ENCODE measurements around the gene DCUN1D3. TPM values are rescaled to one million over a fixed set of nuclear protein-coding genes. Genes with fewer than 3 reads are reported as not detected.

DCUN1D3 gene
- total RNA-seq, 1 experiment from 2014 or later, result 14.6 TPM

DNA sequence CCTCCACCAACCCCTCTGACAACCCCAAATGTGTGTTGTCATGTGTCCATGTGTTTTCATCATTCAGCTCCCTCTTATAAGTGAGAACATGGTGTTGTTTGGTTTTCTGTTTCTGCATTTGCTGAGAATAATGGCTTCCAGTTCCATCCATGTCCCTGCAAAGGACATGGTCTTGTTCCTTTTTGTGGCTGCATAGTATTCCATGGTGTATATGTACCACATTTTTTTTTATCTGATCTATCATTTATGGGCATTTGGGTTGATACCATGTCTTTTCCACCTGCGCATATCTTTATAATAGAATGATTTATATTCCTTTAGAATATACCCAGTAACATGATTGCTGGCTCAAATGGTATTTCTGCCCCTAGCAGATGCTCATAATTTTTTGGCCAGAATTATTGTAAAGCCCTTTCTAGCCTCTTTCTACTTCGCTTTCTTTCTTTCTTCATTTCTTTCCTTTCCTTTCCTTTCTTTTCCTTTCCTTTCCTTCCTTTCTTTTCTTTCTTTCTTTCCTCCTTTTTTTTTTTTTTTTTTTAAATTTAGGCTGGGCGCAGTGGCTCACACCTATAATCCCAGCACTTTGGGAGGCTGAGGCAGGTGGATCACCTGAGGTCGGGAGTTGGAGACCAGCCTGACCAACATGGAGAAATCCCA, 81.1 kb downstream of the DCUN1D3 start:
- no peak overlapping the region for H3K4me2 ChIP-seq
- no peaks in the 10 kb centered on the region for H4K20me1 ChIP-seq (ENCODE audit: insufficient read depth)
- no peaks in the 10 kb centered on the region for H3K9me2 ChIP-seq (ENCODE audit: insufficient read depth)
- no peak for DNase-seq
- no peaks in the 10 kb centered on the region for H3K4me1 ChIP-seq (replicated peaks; ENCODE audit: insufficient read depth)
- ChIA-PET POLR2A (ENCODE audit: unreplicated experiment) (no interaction called here), CTCF (no interaction called here)
- no peak overlapping the region for H3K4me3 ChIP-seq
- intact Hi-C loops (cut with micrococcal nuclease; ENCODE audit: unreplicated experiment), result no loop called here
- no peak for TF ChIP-seq EZH2 (IDR thresholded peaks at IDR 0.05; ENCODE audit: low read depth)
- no peak for TF ChIP-seq CTCF (conservative IDR thresholded peaks at IDR 0.05)
- H3K36me3 ChIP-seq (ENCODE audit: low read depth), result no peaks in the 10 kb centered on the region
- no TSS peak for BruUV-seq (replicated peaks)
- H3K79me2 ChIP-seq (ENCODE audit: low read depth), result no peaks in the 10 kb centered on the region
- H3K27ac ChIP-seq, result no peak overlapping the region
- no peaks in the 10 kb centered on the region for H3K9me3 ChIP-seq (ENCODE audit: insufficient read depth, low read depth)
- no peaks in the 10 kb centered on the region; the same call in 1 of the 2 replicates for H3F3A ChIP-seq (ENCODE audit: insufficient read depth, low read depth)
- H2AFZ ChIP-seq, result no peak overlapping the region
- no peaks in the 10 kb centered on the region for H3K27me3 ChIP-seq (ENCODE audit: insufficient read depth, low read depth)

- Histone ChIP-seq H3K9me3 (ENCODE audit: insufficient read depth, low read depth) (no peaks in the 10 kb centered on the region), H3K9me2 (ENCODE audit: insufficient read depth) (no peaks in the 10 kb centered on the region), H2AFZ (no peak overlapping the region), H3F3A (ENCODE audit: insufficient read depth, low read depth) (no peaks in the 10 kb centered on the region), H3K4me2 (no peak overlapping the region), H3K4me3 (no peak overlapping the region), H3K79me2 (ENCODE audit: low read depth) (no peaks in the 10 kb centered on the region), H4K20me1 (ENCODE audit: insufficient read depth) (no peaks in the 10 kb centered on the region), H3K36me3 (ENCODE audit: low read depth) (no peaks in the 10 kb centered on the region), H3K27ac (no peak overlapping the region), H3K4me1 (replicated peaks; ENCODE audit: insufficient read depth) (no peaks in the 10 kb centered on the region), H3K27me3 (ENCODE audit: insufficient read depth, low read depth) (no peaks in the 10 kb centered on the region)
- intact Hi-C loops (cut with micrococcal nuclease; ENCODE audit: unreplicated experiment), result no loop called here
- no TSS peak for BruUV-seq (replicated peaks)
- CTCF ChIA-PET, result no interaction called here
- POLR2A ChIA-PET (ENCODE audit: unreplicated experiment), result interaction anchor here (0.7 kb wide), 1 partner anchor 9 kb away, joined by 3 read pairs; the partner anchor contains the start of genes ERI2 and REXO5
- no peak for DNase-seq
- TF ChIP-seq CTCF (conservative IDR thresholded peaks at IDR 0.05) (no peak), EZH2 (IDR thresholded peaks at IDR 0.05; ENCODE audit: low read depth) (no peak)
Measured at GRCh38 chr16:20814784-20815183, 85.4 kb downstream of the DCUN1D3 start.

DNA sequence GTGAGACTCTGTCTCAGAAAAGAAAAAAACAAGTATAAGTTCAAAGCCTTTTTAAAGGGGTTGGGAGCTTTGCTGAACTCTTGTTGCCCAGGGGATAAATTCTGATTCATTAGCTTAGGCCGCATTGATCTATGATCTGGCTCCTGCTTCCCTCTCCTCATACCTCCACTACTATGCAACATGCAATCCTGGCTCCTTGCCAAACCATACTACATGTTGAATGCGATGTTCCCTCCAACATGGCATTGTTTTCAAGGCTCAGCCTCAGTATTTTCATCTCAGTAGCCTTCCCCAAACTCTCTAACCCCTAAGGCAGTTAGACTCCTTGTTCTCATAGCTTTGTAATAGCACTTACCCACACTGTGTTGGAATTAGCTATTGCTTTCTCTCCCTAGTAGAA, 87.6 kb downstream of the DCUN1D3 start:
- BruUV-seq (replicated peaks), result no TSS peak
- H3K4me1 ChIP-seq (replicated peaks; ENCODE audit: insufficient read depth), result peaks cover 7% of the 10 kb centered on the region; the same call in 1 of the 2 replicates

More for the DNA sequence above, 87.6 kb downstream of the DCUN1D3 start:
- Histone ChIP-seq H3K27me3 (ENCODE audit: insufficient read depth, low read depth) (no peaks in the 10 kb centered on the region), H3K4me3 (no peak overlapping the region), H3K4me2 (no peak overlapping the region), H3K36me3 (ENCODE audit: low read depth) (no peaks in the 10 kb centered on the region), H3F3A (ENCODE audit: insufficient read depth, low read depth) (peaks cover 4% of the 10 kb centered on the region), H3K9me3 (ENCODE audit: insufficient read depth, low read depth) (no peaks in the 10 kb centered on the region), H3K27ac (no peak overlapping the region), H3K79me2 (ENCODE audit: low read depth) (peaks cover 8% of the 10 kb centered on the region; the same call in 1 of the 2 replicates), H3K9me2 (ENCODE audit: insufficient read depth) (no peaks in the 10 kb centered on the region), H2AFZ (no peak overlapping the region), H4K20me1 (ENCODE audit: insufficient read depth) (no peaks in the 10 kb centered on the region)
- DNase-seq, result no peak
- intact Hi-C loops (cut with micrococcal nuclease; ENCODE audit: unreplicated experiment), result no loop called here
- TF ChIP-seq EZH2 (IDR thresholded peaks at IDR 0.05; ENCODE audit: low read depth) (no peak), CTCF (conservative IDR thresholded peaks at IDR 0.05) (no peak)
- ChIA-PET POLR2A (ENCODE audit: unreplicated experiment) (no interaction called here), CTCF (no interaction called here)
